Sciatic nerve (tissue), 2 donors: Measurements from ENCODE around the gene COA1. TPM values are rescaled to one million over a fixed set of nuclear protein-coding genes. Genes with fewer than 3 reads are reported as not detected.
A peak's percentile ranks its signal among the peaks of the same experiment; 100 is the strongest.
"Not testable (repeated sequence)": the region's sequence is repeated elsewhere in the genome, so short reads cannot be mapped to it uniquely, and the experiment has no call there.

Experiments
- ATAC-seq: fragments of 200-7000 bp; cut with Tn5 transposase; one replicate; pipeline ENCODE4 v1.9.1; 2020; ENCODE audit warnings: mild to moderate bottlenecking, moderate library complexity
- DNase-seq: peaks from one replicate; pipeline ENCODE4 v3.0.0-alpha.2; 2020; ENCODE audit warnings: low spot score
- intact Hi-C: fragments of 100-400 bp; cut with DNase I; formaldehyde crosslinking; loops from one replicate; pipeline ENCODE4 v1.14.2; 2022
- total RNA-seq: library from RNA; stranded (reverse); fragmentation: NEBNext Ultra II Directional; extraction: Animal tissue kit (Norgen Biotek cat#: 25700); gene quantifications from one replicate; pipeline ENCODE4 v1.2.1, GENCODE V29; 2021
- donor health status: DM: no; HTN: no; CAD: no.
- donor health status: DM: no; HTN: no; CAD: no.

COA1 gene
- total RNA-seq, 1 donor from 2014 or later: 56.8 TPM

GRCh38 chr7:43646603-43647338 lies 82.6 kb downstream of the COA1 start:
- intact Hi-C loops: no loop called here
- DNase-seq (no peak), ATAC-seq (no peak)

GRCh38 chr7:43645699-43646226 lies 83.6 kb downstream of the COA1 start:
- ATAC-seq: no peak
- intact Hi-C loops: no loop called here

DNA sequence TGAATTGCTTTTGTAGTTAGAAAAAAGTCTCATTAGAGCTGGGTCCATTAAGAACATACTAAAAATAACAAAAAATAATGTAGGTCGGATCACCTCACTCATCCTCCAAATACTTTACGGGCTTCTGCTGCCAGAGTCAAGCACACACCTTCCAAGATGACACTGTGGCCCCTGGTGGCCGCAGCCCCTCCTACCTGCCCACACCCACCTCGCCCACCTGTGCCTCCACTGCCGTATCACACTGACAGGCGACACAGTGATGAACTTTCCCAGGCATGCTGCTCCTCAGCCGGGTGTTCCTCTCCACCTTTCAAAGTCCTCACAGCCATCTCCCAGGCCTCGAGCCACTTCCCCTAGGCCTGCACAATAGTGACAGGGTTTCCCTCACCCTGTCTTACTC lies 85.5 kb downstream of the COA1 start:
- ATAC-seq (no peak), DNase-seq (no peak)
- intact Hi-C loops: no loop called here

More at GRCh38 chr7:43645699-43646226, 83.6 kb downstream of the COA1 start:
- DNase-seq: no peak

- intact Hi-C loops: no loop called here
- no peak for DNase-seq
- ATAC-seq: no peak
Measured at GRCh38 chr7:43642897-43643630, 86.3 kb downstream of the COA1 start.

- intact Hi-C loops: no loop called here
- ATAC-seq (no peak), DNase-seq (no peak)
Measured at GRCh38 chr7:43640679-43641078, 88.6 kb downstream of the COA1 start.

DNA sequence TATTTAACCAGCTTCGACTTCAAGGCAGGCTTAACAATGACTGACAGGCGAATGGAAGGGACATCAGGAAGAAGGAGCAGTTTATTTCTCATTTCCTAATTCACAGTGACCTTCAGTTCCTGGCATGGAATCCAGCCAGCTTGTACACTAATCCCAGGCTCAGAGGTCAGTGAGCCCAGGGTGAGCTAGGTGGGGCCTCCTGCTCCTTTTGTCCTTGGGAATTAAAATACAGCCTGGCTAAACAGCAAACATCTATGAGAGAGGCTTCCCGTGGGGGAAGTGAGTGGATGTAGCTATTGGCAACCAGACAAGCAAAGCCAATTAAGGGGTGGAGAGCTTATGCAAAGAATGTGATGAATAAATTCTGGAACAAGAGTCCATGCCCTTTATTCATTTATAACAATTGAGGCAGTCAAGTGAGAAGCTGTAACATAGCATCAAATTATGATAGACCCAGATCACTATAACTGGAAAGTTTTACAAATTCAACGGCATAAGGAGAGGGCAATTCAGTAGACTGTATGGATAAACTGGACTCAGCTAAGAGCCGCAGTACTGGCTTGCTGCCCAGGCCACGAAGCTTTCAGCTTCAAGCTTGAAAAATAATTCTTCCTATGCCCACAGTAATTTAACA lies 89.3 kb downstream of the COA1 start:
- intact Hi-C loops: no loop called here
- DNase-seq (peak; percentile 72), ATAC-seq (peak; percentile 84)

GRCh38 chr7:43637114-43637806 lies 92.1 kb downstream of the COA1 start:
- intact Hi-C loops: no loop called here
- ATAC-seq (no peak), DNase-seq (no peak)

- no peak for ATAC-seq
- DNase-seq: no peak
- intact Hi-C loops: no loop called here
Measured at GRCh38 chr7:43636093-43636492, 93.2 kb downstream of the COA1 start.

DNA sequence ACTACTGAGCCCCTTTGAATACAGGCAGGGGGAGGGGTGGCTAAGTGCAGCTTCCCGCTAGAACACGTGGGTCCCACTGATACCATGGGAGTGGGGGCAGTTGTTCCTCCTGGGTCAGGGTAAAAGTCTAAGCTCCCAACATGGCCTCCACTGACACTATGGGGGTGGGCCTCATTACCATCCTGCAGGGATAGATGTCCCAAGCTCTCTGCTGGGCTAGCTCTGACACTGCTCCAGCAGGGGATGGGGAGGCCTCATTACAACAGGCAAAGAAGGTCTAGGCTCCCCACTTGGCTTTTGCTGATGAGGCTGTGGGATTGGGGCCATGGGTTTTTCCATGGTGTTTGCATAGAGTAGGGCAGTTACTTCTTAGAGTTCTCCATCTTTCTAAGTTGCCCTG lies 94.9 kb downstream of the COA1 start:
- intact Hi-C loops: no loop called here
- DNase-seq (no peak), ATAC-seq (no peak)

- DNase-seq (no peak), ATAC-seq (no peak)
- intact Hi-C loops: no loop called here
Measured at GRCh38 chr7:43632746-43633145, 96.6 kb downstream of the COA1 start.

- intact Hi-C loops: no loop called here
- ATAC-seq: no peak
- DNase-seq: no peak
Measured at GRCh38 chr7:43631559-43631958, 97.8 kb downstream of the COA1 start.

DNA sequence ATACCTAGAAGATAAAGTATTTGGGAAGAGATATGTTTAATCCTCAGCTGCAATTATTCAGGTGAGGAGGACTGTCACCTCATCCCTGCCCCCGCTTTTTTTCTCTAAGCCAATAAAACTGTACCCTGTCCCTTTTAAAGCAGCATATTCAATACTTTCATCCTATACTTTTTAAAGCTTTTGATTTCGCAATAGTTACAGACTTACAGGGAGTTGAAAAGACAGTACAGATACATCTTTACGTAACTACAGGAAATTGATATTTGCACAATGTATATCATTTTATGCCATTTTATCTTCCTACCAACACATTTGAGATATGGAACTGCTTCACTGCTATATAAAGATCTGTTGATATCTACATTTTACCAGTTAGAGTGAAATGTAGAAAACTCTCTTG lies 98.8 kb downstream of the COA1 start:
- DNase-seq: no peak
- intact Hi-C loops: no loop called here

DNA sequence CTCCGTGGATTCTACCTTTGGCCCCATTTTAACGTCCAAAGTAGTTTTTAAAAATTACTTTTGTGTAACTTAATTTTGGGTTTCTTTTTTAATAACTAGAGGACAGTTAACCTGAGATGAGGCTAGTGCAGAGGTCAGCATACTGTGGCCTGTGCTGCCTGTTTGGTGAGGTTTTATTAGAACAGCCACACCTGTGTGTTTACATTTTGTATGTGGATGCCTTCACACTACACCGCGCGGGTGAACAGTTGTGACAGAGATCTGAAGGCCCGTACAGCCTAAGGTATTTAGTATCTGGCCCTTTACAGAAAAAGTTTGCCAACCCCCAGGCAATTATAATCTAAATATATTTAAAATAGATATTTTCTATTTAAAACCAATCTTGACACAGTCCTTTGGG lies 99.5 kb downstream of the COA1 start:
- intact Hi-C loops: no loop called here
- no peak for DNase-seq
- no peak for ATAC-seq

More for the DNA sequence above, 98.8 kb downstream of the COA1 start:
- ATAC-seq: no peak

GRCh38 chr7:43628431-43628830 lies 100.9 kb downstream of the COA1 start:
- ATAC-seq (no peak), DNase-seq (no peak)
- intact Hi-C loops: no loop called here

- DNase-seq, intact Hi-C loops, ATAC-seq: not testable (repeated sequence)
Measured at GRCh38 chr7:43627798-43628197, 101.5 kb downstream of the COA1 start.

- no peak for DNase-seq
Measured at GRCh38 chr7:43626695-43627094, 102.6 kb downstream of the COA1 start.

DNA sequence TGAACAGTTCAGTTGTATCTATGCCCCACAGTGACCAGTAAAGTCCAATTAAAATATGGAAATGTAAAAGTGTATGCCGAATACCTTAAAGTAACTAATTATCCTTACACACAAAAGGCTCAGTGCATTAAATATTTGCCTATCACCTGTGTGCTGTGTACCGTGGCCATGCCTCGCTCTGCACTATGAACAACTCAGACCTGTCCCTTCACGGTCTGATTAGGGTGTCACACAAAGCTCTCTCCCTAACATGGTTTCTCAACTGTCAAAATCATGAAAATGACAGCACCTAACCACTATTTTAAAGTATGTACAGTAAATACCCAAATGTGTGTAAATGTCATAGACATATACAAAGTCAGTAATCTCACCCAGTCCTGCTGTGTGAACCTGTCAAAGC lies 103.3 kb downstream of the COA1 start:
- intact Hi-C loops: no loop called here
- no peak for DNase-seq
- ATAC-seq: no peak

More at GRCh38 chr7:43626695-43627094, 102.6 kb downstream of the COA1 start:
- intact Hi-C loops: no loop called here
- no peak for ATAC-seq

DNA sequence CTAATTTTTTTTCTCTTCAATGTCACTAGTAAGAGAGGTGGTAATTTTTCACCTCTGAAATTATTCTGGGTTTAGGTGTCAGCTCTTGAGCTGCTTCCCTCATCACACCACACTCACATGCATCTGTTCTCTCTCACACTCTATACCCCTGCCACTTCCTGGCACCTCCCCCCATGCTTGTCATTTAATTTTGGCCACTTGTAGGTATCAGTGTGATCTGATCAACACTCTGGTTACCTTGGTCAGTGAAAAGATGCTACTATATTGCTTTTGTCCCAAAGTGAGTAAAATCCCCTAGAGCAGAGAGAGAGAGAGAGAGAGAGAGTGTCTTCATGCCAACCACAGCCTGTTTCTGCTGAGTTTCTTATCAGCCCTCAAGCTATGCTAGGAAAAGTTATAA lies 103.9 kb downstream of the COA1 start:
- intact Hi-C loops: no loop called here
- no peak for DNase-seq
- no peak for ATAC-seq

GRCh38 chr7:43624156-43624555 lies 105.2 kb downstream of the COA1 start:
- DNase-seq (no peak), ATAC-seq (no peak)
- intact Hi-C loops: no loop called here
